Spleen (tissue), 7 donors: ENCODE measurements around the gene MYOD1.

Source experiments
- POLR2AphosphoS5 ChIP-seq, 3 donors: sonication (generic); formaldehyde crosslinking; IDR thresholded peaks; one replicate each; pipeline ENCODE4 v1.5.1; 2017; ENCODE audit warnings: antibody characterized with exemption in 3 of 3
- TF ChIP-seq, protein P1 (sequence below), 11 experiments: fragments of 200-600 bp in 7 of 11; fragments of 450-650 bp in 4 of 11; sonication (generic) in 4 of 11; IDR thresholded peaks in 8 of 11; conservative IDR thresholded peaks in 3 of 11; 1 replicate in 7 of 11; 2 replicates in 4 of 11; pipeline versions ENCODE4 v1.4.0 to v1.8.0; 2016 to 2021; ENCODE audit warnings: antibody characterized with exemption in 11 of 11, inconsistent platforms in 4 of 11, mild to moderate bottlenecking in 1 of 11
- donor health status: DM: no; HTN: no; CAD: no; lungs with moderate emphysema.
- donor health status: DM: no; HTN: no; CAD: no.
- donor health status: DM: no; HTN: no; CAD: no.

DNA sequence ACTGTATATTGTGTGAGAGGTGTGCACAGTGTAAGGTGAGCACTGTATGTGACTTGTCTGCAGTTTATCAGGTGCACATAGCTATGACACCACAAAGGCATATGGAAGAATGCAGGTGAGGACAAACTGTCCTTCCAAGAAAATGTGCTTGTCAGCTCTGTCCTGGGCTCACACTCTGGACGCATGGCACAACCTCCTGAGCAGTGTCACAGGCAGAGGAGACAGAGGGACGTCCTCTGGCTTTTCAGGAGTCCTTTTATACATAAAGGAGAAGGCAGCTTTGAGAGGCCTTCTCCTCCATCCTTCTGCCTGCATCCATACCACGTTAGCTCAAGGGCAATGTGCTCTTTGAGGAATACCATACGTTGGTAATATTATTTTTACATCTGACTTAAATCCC lies 7.5 kb upstream of the MYOD1 start:
- TF ChIP-seq POLR2AphosphoS5 (IDR thresholded peaks at IDR 0.05): no peak
- TF ChIP-seq, protein P1, sequence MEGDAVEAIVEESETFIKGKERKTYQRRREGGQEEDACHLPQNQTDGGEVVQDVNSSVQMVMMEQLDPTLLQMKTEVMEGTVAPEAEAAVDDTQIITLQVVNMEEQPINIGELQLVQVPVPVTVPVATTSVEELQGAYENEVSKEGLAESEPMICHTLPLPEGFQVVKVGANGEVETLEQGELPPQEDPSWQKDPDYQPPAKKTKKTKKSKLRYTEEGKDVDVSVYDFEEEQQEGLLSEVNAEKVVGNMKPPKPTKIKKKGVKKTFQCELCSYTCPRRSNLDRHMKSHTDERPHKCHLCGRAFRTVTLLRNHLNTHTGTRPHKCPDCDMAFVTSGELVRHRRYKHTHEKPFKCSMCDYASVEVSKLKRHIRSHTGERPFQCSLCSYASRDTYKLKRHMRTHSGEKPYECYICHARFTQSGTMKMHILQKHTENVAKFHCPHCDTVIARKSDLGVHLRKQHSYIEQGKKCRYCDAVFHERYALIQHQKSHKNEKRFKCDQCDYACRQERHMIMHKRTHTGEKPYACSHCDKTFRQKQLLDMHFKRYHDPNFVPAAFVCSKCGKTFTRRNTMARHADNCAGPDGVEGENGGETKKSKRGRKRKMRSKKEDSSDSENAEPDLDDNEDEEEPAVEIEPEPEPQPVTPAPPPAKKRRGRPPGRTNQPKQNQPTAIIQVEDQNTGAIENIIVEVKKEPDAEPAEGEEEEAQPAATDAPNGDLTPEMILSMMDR (IDR thresholded peaks at IDR 0.05 in 8 of 11, conservative IDR thresholded peaks at IDR 0.05 in 3 of 11): no peak
